ENCODE measurements around the gene DCDC2.
"Not testable (repeated sequence)": the region's sequence is repeated elsewhere in the genome, so short reads cannot be mapped to it uniquely, and the experiment has no call there.

The DCDC2 gene

GRCh38 chr6:24378473-24379097 lies 20.7 kb upstream of the DCDC2 start:
- DNase-seq = no peak

- DNase-seq = no peak
Observed at GRCh38 chr6:24376871-24377270, 19.0 kb upstream of the DCDC2 start.

GRCh38 chr6:24374612-24375011 lies 16.8 kb upstream of the DCDC2 start:
- DNase-seq = no peak

GRCh38 chr6:24365103-24365633 lies 7.3 kb upstream of the DCDC2 start:
- DNase-seq = not testable (repeated sequence)

- not testable (repeated sequence) for DNase-seq
Observed at GRCh38 chr6:24362363-24362762, 4.5 kb upstream of the DCDC2 start.

GRCh38 chr6:24359640-24360454 lies 2.0 kb upstream of the DCDC2 start:
- peak; percentile 67 for DNase-seq

- DNase-seq = no peak
Observed at GRCh38 chr6:24358219-24358821, 461 bp upstream of the DCDC2 start.

- DNase-seq = no peak
Observed at GRCh38 chr6:24356310-24356973, 1.4 kb downstream of the DCDC2 start.

GRCh38 chr6:24355393-24355792 lies 2.5 kb downstream of the DCDC2 start:
- no peak for DNase-seq

- no peak for DNase-seq
Observed at GRCh38 chr6:24353861-24354260, 4.0 kb downstream of the DCDC2 start.

- no peak for DNase-seq
Observed at GRCh38 chr6:24352434-24352833, 5.4 kb downstream of the DCDC2 start.

- no peak for DNase-seq
Observed at GRCh38 chr6:24344976-24345375, 12.9 kb downstream of the DCDC2 start.

- DNase-seq = no peak
Observed at GRCh38 chr6:24340998-24341938, 16.6 kb downstream of the DCDC2 start.

GRCh38 chr6:24339932-24340331 lies 17.9 kb downstream of the DCDC2 start:
- DNase-seq = no peak

GRCh38 chr6:24334285-24334684 lies 23.6 kb downstream of the DCDC2 start:
- no peak for DNase-seq

- DNase-seq = no peak
Observed at GRCh38 chr6:24332317-24332716, 25.5 kb downstream of the DCDC2 start.

GRCh38 chr6:24330137-24330732 lies 27.6 kb downstream of the DCDC2 start:
- no peak for DNase-seq

- DNase-seq = no peak
Observed at GRCh38 chr6:24329451-24329850, 28.4 kb downstream of the DCDC2 start.

GRCh38 chr6:24329022-24329421 lies 28.8 kb downstream of the DCDC2 start:
- DNase-seq = no peak

- no peak for DNase-seq
Observed at GRCh38 chr6:24327756-24328155, 30.1 kb downstream of the DCDC2 start.

GRCh38 chr6:24325978-24326377 lies 31.9 kb downstream of the DCDC2 start:
- DNase-seq = no peak

- no peak for DNase-seq
Observed at GRCh38 chr6:24324617-24325016, 33.2 kb downstream of the DCDC2 start.

Measured in KG1 (cell line).